Mesenchymal stem cell (in vitro differentiated cells and primary cell): ENCODE results near the gene ENO4.

Experiments
- DNase-seq: peaks from one replicate; pipeline ENCODE4 v3.0.0-alpha.2; 2013
- H2AFZ ChIP-seq: one replicate; pipeline ENCODE4 v1.6.1; 2013; ENCODE audit warnings: low read depth, mild to moderate bottlenecking, control low read depth, inconsistent platforms, low read length, moderate library complexity
- H2AK5ac ChIP-seq: 2 replicates; pipeline ENCODE4 v1.6.1; 2013; ENCODE audit warnings: low read length, moderate library complexity, mild to moderate bottlenecking, inconsistent platforms; ENCODE audit not compliant: severe bottlenecking
- H2BK120ac ChIP-seq: one replicate; pipeline ENCODE4 v1.6.1; 2013; ENCODE audit warnings: low read depth, mild to moderate bottlenecking, inconsistent platforms, low read length, moderate library complexity
- H2BK12ac ChIP-seq, 2 experiments: one replicate each; pipeline ENCODE4 v1.6.1; 2013; ENCODE audit warnings: inconsistent platforms in 2 of 2, low read length in 2 of 2, mild to moderate bottlenecking in 2 of 2, moderate library complexity in 2 of 2, control low read depth in 1 of 2
- H2BK15ac ChIP-seq: one replicate; pipeline ENCODE4 v1.6.1; 2013; ENCODE audit warnings: mild to moderate bottlenecking, low read depth, inconsistent platforms; ENCODE audit not compliant: poor library complexity, severe bottlenecking
- H2BK5ac ChIP-seq: 2 replicates; pipeline ENCODE4 v1.6.1; 2013; ENCODE audit warnings: low read depth, mild to moderate bottlenecking, low read length, control low read depth, inconsistent platforms; ENCODE audit not compliant: poor library complexity, severe bottlenecking
- H3K14ac ChIP-seq, 2 experiments: one replicate each; pipeline ENCODE4 v1.6.1; 2013; ENCODE audit warnings: inconsistent platforms in 2 of 2, low read length in 2 of 2, control low read depth in 1 of 2, mild to moderate bottlenecking in 1 of 2, moderate library complexity in 1 of 2
- H3K18ac ChIP-seq, 2 experiments: one replicate each; pipeline ENCODE4 v1.6.1; 2013; ENCODE audit warnings: inconsistent platforms in 2 of 2, low read length in 2 of 2, control low read depth in 1 of 2, low read depth in 1 of 2, mild to moderate bottlenecking in 1 of 2
- H3K23ac ChIP-seq, 2 experiments: one replicate each; pipeline ENCODE4 v1.6.1; 2013; ENCODE audit warnings: inconsistent platforms in 2 of 2, low read length in 2 of 2, mild to moderate bottlenecking in 2 of 2, moderate library complexity in 2 of 2, control low read depth in 1 of 2
- H3K27ac ChIP-seq: 2 replicates; pipeline ENCODE4 v1.5.1; 2013; ENCODE audit warnings: mild to moderate bottlenecking, moderate library complexity, low read length, control low read depth, inconsistent platforms; ENCODE audit not compliant: poor library complexity, severe bottlenecking
- H3K27me3 ChIP-seq, 2 experiments: 2 replicates each; pipeline versions ENCODE4 v1.6.1 to v1.7.0; 2013; ENCODE audit warnings: low read length in 2 of 2, mild to moderate bottlenecking in 2 of 2, moderate library complexity in 2 of 2, control low read depth in 1 of 2, inconsistent platforms in 1 of 2; ENCODE audit not compliant: control insufficient read depth in 1 of 2, insufficient read depth in 1 of 2
- H3K36me3 ChIP-seq, 2 experiments: 2 replicates each; pipeline versions ENCODE4 v1.6.1 to v1.7.0; 2013; ENCODE audit warnings: low read length in 2 of 2, control low read depth in 1 of 2, inconsistent platforms in 1 of 2, low read depth in 1 of 2, mild to moderate bottlenecking in 1 of 2; ENCODE audit not compliant: insufficient read depth in 2 of 2, control insufficient read depth in 1 of 2
- H3K4ac ChIP-seq, 2 experiments: one replicate each; pipeline ENCODE4 v1.6.1; 2013; ENCODE audit warnings: inconsistent platforms in 2 of 2, low read length in 2 of 2, mild to moderate bottlenecking in 2 of 2, moderate library complexity in 2 of 2, control low read depth in 1 of 2, low read depth in 1 of 2
- H3K4me1 ChIP-seq: 2 replicates; pipeline ENCODE4 v1.6.1; 2013; ENCODE audit warnings: low read depth, low read length, control low read depth; ENCODE audit not compliant: control insufficient read depth, insufficient read depth
- H3K4me2 ChIP-seq: 2 replicates; pipeline ENCODE4 v1.6.1; 2013; ENCODE audit warnings: low read length, mild to moderate bottlenecking, inconsistent platforms; ENCODE audit not compliant: poor library complexity, severe bottlenecking
- H3K4me3 ChIP-seq, 2 experiments: 2 replicates each; pipeline versions ENCODE4 v1.5.1 to v1.7.0; 2013; ENCODE audit warnings: low read length in 2 of 2, mild to moderate bottlenecking in 2 of 2, control low read depth in 1 of 2, low read depth in 1 of 2; ENCODE audit not compliant: insufficient read depth in 1 of 2
- H3K79me1 ChIP-seq: replicated peaks from 2 replicates; pipeline ENCODE4 v1.6.1; 2013; ENCODE audit warnings: mild to moderate bottlenecking, control low read depth, low read length, inconsistent platforms; ENCODE audit not compliant: poor library complexity, severe bottlenecking
- H3K9ac ChIP-seq: 2 replicates; pipeline ENCODE4 v1.7.0; 2013; ENCODE audit warnings: mild to moderate bottlenecking, low read length, moderate library complexity
- H3K9me3 ChIP-seq: 2 replicates; pipeline ENCODE4 v1.7.0; 2013; ENCODE audit warnings: mild to moderate bottlenecking, low read length; ENCODE audit not compliant: control insufficient read depth
- H4K8ac ChIP-seq: one replicate; pipeline ENCODE4 v1.6.1; 2013; ENCODE audit warnings: inconsistent platforms, mild to moderate bottlenecking, low read length, moderate library complexity
- H4K91ac ChIP-seq: one replicate; pipeline ENCODE4 v1.6.1; 2013; ENCODE audit warnings: mild to moderate bottlenecking, low read length, inconsistent platforms
- WGBS: methylation state at CpG from one replicate; pipeline ENCODE4 v1.1.7; 2013; ENCODE audit warnings: mixed read lengths; 5-methylcytosine and 5-hydroxymethylcytosine counted together

ENO4 gene

GRCh38 chr10:116888380-116889055, 39.2 kb downstream of the ENO4 start:
- no peak overlapping the region for H2BK12ac ChIP-seq
- no peak overlapping the region for H3K4ac ChIP-seq
- H3K9me3 ChIP-seq, result no peaks in the 10 kb centered on the region
- peaks cover 13% of the 10 kb centered on the region for H3K4me1 ChIP-seq
- H2AK5ac ChIP-seq, result no peak overlapping the region
- peaks cover 4% of the 10 kb centered on the region for H3K79me1 ChIP-seq
- H3K27me3 ChIP-seq, result peaks cover 0 to 31% of the 10 kb centered on the region in 2 experiments
- no peak overlapping the region for H3K14ac ChIP-seq
- peak overlapping the region; percentile 74 for H3K27ac ChIP-seq
- no peak overlapping the region for H2AFZ ChIP-seq
- DNase-seq, result peak; percentile 83
- 21% methylated on average over 6 of the region's 7 CpGs for WGBS
- no peak overlapping the region for H4K91ac ChIP-seq
- H3K4me3 ChIP-seq, result no peak overlapping the region
- H4K8ac ChIP-seq, result no peak overlapping the region
- H3K18ac ChIP-seq, result no peak overlapping the region
- H3K9ac ChIP-seq, result no peak overlapping the region
- H3K4me2 ChIP-seq, result no peak overlapping the region
- no peak overlapping the region for H3K23ac ChIP-seq
- H2BK120ac ChIP-seq, result no peak overlapping the region
- no peak overlapping the region for H2BK5ac ChIP-seq
- H3K36me3 ChIP-seq, result peaks cover 0 to 4% of the 10 kb centered on the region in 2 experiments
- H2BK15ac ChIP-seq, result no peak overlapping the region

GRCh38 chr10:116889066-116889465, 39.8 kb downstream of the ENO4 start:
- Histone ChIP-seq H2BK5ac (no peak overlapping the region), H2BK120ac (no peak overlapping the region)
- 91% methylated on average over 2 of the region's 3 CpGs for WGBS

GRCh38 chr10:116891208-116891607, 41.9 kb downstream of the ENO4 start:
- Histone ChIP-seq H3K18ac (no peak overlapping the region), H3K4ac (no peak overlapping the region), H2AFZ (no peak overlapping the region), H3K14ac (no peak overlapping the region), H2BK5ac (no peak overlapping the region), H4K91ac (no peak overlapping the region), H3K4me3 (peak overlapping the region in 1 of 2 experiments; percentile 33), H4K8ac (no peak overlapping the region), H3K23ac (no peak overlapping the region), H2BK12ac (no peak overlapping the region), H2BK120ac (no peak overlapping the region), H3K36me3 (peaks cover 0 to 4% of the 10 kb centered on the region in 2 experiments), H3K27me3 (peaks cover 0 to 30% of the 10 kb centered on the region in 2 experiments), H2BK15ac (no peak overlapping the region), H3K4me2 (no peak overlapping the region), H3K9ac (peak overlapping the region; percentile 48), H2AK5ac (no peak overlapping the region), H3K9me3 (no peaks in the 10 kb centered on the region), H3K79me1 (peaks cover 5% of the 10 kb centered on the region), H3K4me1 (peaks cover 13% of the 10 kb centered on the region), H3K27ac (no peak overlapping the region)
- WGBS, result 89% methylated on average over 7 of the region's 7 CpGs
- DNase-seq, result peak; percentile 29

More at GRCh38 chr10:116889066-116889465, 39.8 kb downstream of the ENO4 start:
- DNase-seq, result no peak
- peaks cover 4% of the 10 kb centered on the region for H3K79me1 ChIP-seq
- no peak overlapping the region for H2BK15ac ChIP-seq
- no peaks in the 10 kb centered on the region for H3K9me3 ChIP-seq
- no peak overlapping the region for H4K8ac ChIP-seq
- H3K4me1 ChIP-seq, result peaks cover 13% of the 10 kb centered on the region
- peak overlapping the region; percentile 80 for H2AK5ac ChIP-seq
- H3K23ac ChIP-seq, result no peak overlapping the region
- H3K36me3 ChIP-seq, result peaks cover 0 to 4% of the 10 kb centered on the region in 2 experiments
- peak overlapping the region; percentile 74 for H3K27ac ChIP-seq
- no peak overlapping the region for H3K9ac ChIP-seq
- H3K14ac ChIP-seq, result no peak overlapping the region
- H2AFZ ChIP-seq, result no peak overlapping the region
- H4K91ac ChIP-seq, result no peak overlapping the region
- H3K27me3 ChIP-seq, result peaks cover 0 to 31% of the 10 kb centered on the region in 2 experiments
- H3K4ac ChIP-seq, result no peak overlapping the region
- H3K4me3 ChIP-seq, result no peak overlapping the region
- no peak overlapping the region for H3K18ac ChIP-seq
- no peak overlapping the region for H3K4me2 ChIP-seq
- no peak overlapping the region for H2BK12ac ChIP-seq

- H2BK12ac ChIP-seq, result no peak overlapping the region
- peaks cover 10% of the 10 kb centered on the region for H3K4me1 ChIP-seq
- no peak overlapping the region for H2AK5ac ChIP-seq
- H2AFZ ChIP-seq, result no peak overlapping the region
- no peak overlapping the region for H4K8ac ChIP-seq
- peaks cover 3% of the 10 kb centered on the region for H3K79me1 ChIP-seq
- no peak overlapping the region for H3K27ac ChIP-seq
- H3K36me3 ChIP-seq, result no peaks in the 10 kb centered on the region
- no peak overlapping the region for H3K23ac ChIP-seq
- no peak overlapping the region for H3K4me2 ChIP-seq
- no peak overlapping the region for H3K4me3 ChIP-seq
- H3K9ac ChIP-seq, result no peak overlapping the region
- no peak overlapping the region for H3K4ac ChIP-seq
- H3K14ac ChIP-seq, result no peak overlapping the region
- H2BK15ac ChIP-seq, result no peak overlapping the region
- no peak overlapping the region for H2BK120ac ChIP-seq
- H3K27me3 ChIP-seq, result peaks cover 0 to 12% of the 10 kb centered on the region in 2 experiments
- no peaks in the 10 kb centered on the region for H3K9me3 ChIP-seq
- no peak overlapping the region for H3K18ac ChIP-seq
- H2BK5ac ChIP-seq, result no peak overlapping the region
- DNase-seq, result peak; percentile 17
- no peak overlapping the region for H4K91ac ChIP-seq
- 77% methylated on average over 5 of the region's 11 CpGs for WGBS
Observed at GRCh38 chr10:116892907-116893685, 43.8 kb downstream of the ENO4 start.
